Measurements from ENCODE around the gene ALG11.

Gene ALG11

GRCh38 chr13:52004511-52005170 lies 7.6 kb upstream of the ALG11 start:
- no peak for TF ChIP-seq CTCF (IDR thresholded peaks at IDR 0.05; ENCODE audit: low read length, missing control alignments)
- no peak overlapping the region for H3K4me3 ChIP-seq (replicated peaks; ENCODE audit: low read depth, low read length)
- DNase-seq (ENCODE audit: low read depth) = no peak

- no peak for DNase-seq (ENCODE audit: low read depth)
- no peak for TF ChIP-seq CTCF (IDR thresholded peaks at IDR 0.05; ENCODE audit: low read length, missing control alignments)
- no peak overlapping the region for H3K4me3 ChIP-seq (replicated peaks; ENCODE audit: low read depth, low read length)
These were observed 6.2 kb upstream of the ALG11 start for GRCh38 chr13:52005841-52006522.

- no peak for DNase-seq (ENCODE audit: low read depth)
- H3K4me3 ChIP-seq (replicated peaks; ENCODE audit: low read depth, low read length) = no peak overlapping the region
- TF ChIP-seq CTCF (IDR thresholded peaks at IDR 0.05; ENCODE audit: low read length, missing control alignments) = no peak
These were observed 5.5 kb upstream of the ALG11 start for GRCh38 chr13:52006523-52007245.

- no peak for DNase-seq (ENCODE audit: low read depth)
- no peak for TF ChIP-seq CTCF (IDR thresholded peaks at IDR 0.05; ENCODE audit: low read length, missing control alignments)
- no peak overlapping the region for H3K4me3 ChIP-seq (replicated peaks; ENCODE audit: low read depth, low read length)
These were observed 2.3 kb upstream of the ALG11 start for GRCh38 chr13:52009946-52010345.

GRCh38 chr13:52010890-52011631 lies 1.1 kb upstream of the ALG11 start, which contains the start of gene ATP7B:
Gene ATP7B (minus strand): TSS chr13:52011450. CDS start chr13:52011337, 113 bp downstream.
- TF ChIP-seq CTCF (IDR thresholded peaks at IDR 0.05; ENCODE audit: low read length, missing control alignments) = peak; percentile 25
- no peak for DNase-seq (ENCODE audit: low read depth)
- peak within 1 kb of the TSS; percentile 75 for H3K4me3 ChIP-seq (replicated peaks; ENCODE audit: low read depth, low read length)

GRCh38 chr13:52012512-52012836 lies 276 bp downstream of the ALG11 start:
- no peak for TF ChIP-seq CTCF (IDR thresholded peaks at IDR 0.05; ENCODE audit: low read length, missing control alignments)
- DNase-seq (ENCODE audit: low read depth) = no peak
- H3K4me3 ChIP-seq (replicated peaks; ENCODE audit: low read depth, low read length) = peak overlapping the region; percentile 75

Data from fibroblast of pulmonary artery (primary cell).